Transverse colon (tissue), 4 donors: ENCODE measurements around the gene GIMAP2.
"Not testable (repeated sequence)": the region's sequence is repeated elsewhere in the genome, so short reads cannot be mapped to it uniquely, and the experiment has no call there.

Experiments used
- POLR2AphosphoS5 ChIP-seq, 3 donors: sonication (generic); formaldehyde crosslinking; IDR thresholded peaks; one replicate each; pipeline ENCODE4 v1.6.1; 2016; ENCODE audit warnings: antibody characterized with exemption in 3 of 3
- TF ChIP-seq, protein P1 (sequence below), 5 experiments: fragments of 200-600 bp in 3 of 5; fragments of 450-650 bp in 2 of 5; sonication (generic) in 3 of 5; IDR thresholded peaks; 1 replicate in 2 of 5; 2 replicates in 3 of 5; pipeline ENCODE4 v1.5.1; 2016 to 2017; ENCODE audit warnings: antibody characterized with exemption in 5 of 5, inconsistent platforms in 3 of 5, mild to moderate bottlenecking in 2 of 5, moderate library complexity in 1 of 5

DNA sequence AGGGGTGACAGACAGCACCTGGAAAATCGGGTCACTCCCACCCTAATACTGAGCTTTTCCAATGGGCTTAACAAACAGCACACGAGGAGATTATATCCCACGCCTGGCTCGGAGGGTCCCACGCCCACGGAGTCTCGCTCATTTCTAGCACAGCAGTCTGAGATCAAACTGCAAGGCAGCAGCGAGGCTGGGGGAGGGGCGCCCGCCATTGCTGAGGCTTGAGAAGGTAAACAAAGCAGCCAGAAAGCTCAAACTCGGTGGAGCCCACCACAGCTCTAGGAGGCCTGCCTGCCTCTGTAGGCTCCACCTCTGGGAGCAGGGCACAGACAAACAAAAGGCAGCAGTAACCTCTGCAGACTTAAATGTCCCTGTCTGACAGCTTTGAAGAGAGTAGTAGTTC is 6.9 kb upstream of the GIMAP2 start:
- TF ChIP-seq POLR2AphosphoS5 (IDR thresholded peaks at IDR 0.05), result not testable (repeated sequence)
- TF ChIP-seq, protein P1, sequence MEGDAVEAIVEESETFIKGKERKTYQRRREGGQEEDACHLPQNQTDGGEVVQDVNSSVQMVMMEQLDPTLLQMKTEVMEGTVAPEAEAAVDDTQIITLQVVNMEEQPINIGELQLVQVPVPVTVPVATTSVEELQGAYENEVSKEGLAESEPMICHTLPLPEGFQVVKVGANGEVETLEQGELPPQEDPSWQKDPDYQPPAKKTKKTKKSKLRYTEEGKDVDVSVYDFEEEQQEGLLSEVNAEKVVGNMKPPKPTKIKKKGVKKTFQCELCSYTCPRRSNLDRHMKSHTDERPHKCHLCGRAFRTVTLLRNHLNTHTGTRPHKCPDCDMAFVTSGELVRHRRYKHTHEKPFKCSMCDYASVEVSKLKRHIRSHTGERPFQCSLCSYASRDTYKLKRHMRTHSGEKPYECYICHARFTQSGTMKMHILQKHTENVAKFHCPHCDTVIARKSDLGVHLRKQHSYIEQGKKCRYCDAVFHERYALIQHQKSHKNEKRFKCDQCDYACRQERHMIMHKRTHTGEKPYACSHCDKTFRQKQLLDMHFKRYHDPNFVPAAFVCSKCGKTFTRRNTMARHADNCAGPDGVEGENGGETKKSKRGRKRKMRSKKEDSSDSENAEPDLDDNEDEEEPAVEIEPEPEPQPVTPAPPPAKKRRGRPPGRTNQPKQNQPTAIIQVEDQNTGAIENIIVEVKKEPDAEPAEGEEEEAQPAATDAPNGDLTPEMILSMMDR (IDR thresholded peaks at IDR 0.05), result not testable (repeated sequence)
